ENCODE data around the gene RIMBP2. TPM values are rescaled to one million over a fixed set of nuclear protein-coding genes. Genes with fewer than 3 reads are reported as not detected.

Gene RIMBP2
- total RNA-seq, 4 donors from 2014 or later: not detected

DNA sequence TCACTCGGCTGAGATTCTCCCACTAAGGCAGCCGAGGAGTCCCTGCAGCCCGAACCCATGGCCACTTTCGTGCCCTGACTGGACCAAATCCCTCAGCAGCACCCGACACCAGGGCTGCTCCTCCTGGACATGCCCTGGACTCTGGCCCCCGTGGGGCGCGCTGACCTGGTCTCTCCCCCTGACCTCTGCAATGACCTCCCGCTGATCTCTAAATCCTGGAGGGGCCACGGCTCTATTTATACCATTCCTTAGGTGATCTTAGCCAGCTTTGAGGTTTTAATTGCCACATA is 230.0 kb downstream of the RIMBP2 start:
- no peak for TF ChIP-seq CTCF (IDR thresholded peaks at IDR 0.05; ENCODE audit: low read depth)

DNA sequence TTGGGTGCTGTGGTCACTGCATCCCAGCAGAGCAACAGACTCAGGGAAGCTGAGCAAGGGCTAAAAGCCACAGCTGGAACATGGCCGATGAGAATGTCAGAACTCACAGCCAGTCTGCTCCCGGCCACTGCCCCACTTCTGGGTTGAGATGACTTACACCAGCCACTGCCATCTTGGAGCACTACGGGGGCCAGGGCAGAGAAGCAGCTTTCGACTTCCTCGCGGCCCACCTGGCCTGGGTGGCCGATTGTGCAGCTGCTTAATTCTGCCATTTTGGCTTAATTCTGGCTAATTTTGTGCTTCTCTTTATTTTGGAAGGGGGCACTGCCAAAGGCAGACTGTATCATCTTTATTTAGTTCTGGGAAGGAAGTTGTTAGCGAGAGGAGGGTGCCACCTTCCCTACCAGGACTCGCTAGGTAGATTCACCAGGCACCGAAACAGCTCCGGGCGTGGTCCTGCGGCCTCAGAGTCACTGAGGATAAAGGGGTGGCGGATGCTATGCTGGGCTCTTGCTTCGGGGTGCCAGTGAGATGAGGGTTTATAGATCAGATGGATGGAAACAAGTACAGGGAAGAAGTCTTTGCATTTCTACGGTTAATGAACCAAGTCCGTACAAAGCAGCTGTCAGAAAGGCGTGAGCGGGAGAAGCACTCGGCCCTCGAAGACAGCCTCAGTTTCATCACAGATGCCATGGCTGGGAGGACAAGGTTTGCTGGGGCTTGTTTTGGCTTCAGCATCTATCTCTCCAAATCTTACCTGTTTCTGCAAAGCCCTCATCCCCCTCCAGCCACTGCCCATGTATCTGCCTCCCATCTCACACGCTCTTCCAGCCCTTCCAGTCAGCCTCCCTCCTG is 230.6 kb downstream of the RIMBP2 start:
- TF ChIP-seq CTCF (IDR thresholded peaks at IDR 0.05; ENCODE audit: low read depth): no peak

DNA sequence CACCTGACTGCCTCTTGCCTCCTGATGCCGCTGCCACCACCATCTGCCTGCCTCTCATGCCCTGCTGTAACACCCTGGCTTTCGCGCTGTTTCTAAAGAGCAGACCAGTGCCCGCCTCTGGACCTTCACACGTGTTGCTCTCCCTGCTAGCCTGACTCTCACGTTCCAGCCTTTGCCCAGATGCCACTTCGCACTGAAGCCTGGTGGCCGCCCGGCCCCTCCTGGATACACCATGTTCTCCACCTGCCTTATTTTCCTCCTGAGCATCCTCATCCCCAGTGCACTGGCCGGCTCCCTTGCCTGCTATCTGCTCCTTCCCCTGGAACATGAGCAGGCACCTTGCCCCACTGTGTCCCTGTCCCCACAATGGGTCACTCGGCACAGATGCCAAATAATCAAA is 231.9 kb downstream of the RIMBP2 start:
- TF ChIP-seq CTCF (IDR thresholded peaks at IDR 0.05; ENCODE audit: low read depth): no peak

GRCh38 chr12:130483616-130484180 is 232.4 kb downstream of the RIMBP2 start:
- TF ChIP-seq CTCF (IDR thresholded peaks at IDR 0.05; ENCODE audit: low read depth): no peak

- no peak for TF ChIP-seq CTCF (IDR thresholded peaks at IDR 0.05; ENCODE audit: low read depth)
Measured at GRCh38 chr12:130482448-130482847, 233.7 kb downstream of the RIMBP2 start.

DNA sequence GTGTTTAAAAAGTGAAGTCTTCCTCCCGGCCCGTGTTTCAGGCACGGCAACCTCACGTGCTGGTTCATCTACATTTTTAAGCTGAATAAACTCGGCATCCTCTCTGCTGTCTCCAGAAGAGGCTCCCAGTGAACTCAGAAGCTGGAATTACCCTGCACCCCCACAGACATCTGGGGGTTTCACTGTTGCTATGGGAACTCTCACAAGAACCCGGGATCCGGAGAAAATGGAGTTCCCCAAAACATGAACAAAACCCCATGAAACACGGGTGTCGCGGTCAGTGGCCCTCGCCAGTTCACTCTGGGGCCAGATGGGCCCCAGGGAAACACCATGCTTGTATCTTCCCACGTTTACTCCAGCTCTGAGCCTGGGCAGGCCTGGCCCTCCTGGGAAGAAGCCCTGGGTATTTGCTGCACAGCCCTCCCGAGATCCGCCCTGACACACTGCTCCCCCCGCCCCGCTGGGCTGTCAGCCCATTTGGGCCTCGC is 234.7 kb downstream of the RIMBP2 start:
- TF ChIP-seq CTCF (IDR thresholded peaks at IDR 0.05; ENCODE audit: low read depth): no peak

DNA sequence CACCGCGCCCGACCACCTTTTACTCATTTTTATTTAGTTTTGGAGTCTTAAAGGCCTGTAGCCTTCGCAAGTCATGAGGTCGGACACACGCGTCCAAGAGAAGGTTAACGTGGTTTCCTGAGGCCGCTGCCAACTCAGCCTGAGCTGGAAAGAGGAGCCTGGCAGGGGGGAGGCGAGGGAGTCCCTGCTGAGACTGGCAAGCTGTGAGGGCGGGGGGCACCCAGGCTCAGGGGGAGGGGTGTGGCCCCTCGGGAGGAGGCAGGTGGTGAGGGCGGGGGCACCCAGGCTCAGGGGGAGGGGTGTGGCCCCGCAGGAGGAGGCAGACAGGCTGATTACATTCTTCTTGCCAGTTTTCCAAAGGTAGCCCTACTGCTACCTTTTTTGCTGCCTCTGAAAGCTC is 235.2 kb downstream of the RIMBP2 start:
- no peak for TF ChIP-seq CTCF (IDR thresholded peaks at IDR 0.05; ENCODE audit: low read depth)
